GDM1 (cell line): Measurements from ENCODE around the gene HIPK4.
"Not testable (repeated sequence)": the region's sequence is repeated elsewhere in the genome, so short reads cannot be mapped to it uniquely, and the experiment has no call there.

Experiments
- DNase-seq: peaks from one replicate; lab custom pipeline; 2025; lab: John Stamatoyannopoulos, UW

HIPK4 gene

DNA sequence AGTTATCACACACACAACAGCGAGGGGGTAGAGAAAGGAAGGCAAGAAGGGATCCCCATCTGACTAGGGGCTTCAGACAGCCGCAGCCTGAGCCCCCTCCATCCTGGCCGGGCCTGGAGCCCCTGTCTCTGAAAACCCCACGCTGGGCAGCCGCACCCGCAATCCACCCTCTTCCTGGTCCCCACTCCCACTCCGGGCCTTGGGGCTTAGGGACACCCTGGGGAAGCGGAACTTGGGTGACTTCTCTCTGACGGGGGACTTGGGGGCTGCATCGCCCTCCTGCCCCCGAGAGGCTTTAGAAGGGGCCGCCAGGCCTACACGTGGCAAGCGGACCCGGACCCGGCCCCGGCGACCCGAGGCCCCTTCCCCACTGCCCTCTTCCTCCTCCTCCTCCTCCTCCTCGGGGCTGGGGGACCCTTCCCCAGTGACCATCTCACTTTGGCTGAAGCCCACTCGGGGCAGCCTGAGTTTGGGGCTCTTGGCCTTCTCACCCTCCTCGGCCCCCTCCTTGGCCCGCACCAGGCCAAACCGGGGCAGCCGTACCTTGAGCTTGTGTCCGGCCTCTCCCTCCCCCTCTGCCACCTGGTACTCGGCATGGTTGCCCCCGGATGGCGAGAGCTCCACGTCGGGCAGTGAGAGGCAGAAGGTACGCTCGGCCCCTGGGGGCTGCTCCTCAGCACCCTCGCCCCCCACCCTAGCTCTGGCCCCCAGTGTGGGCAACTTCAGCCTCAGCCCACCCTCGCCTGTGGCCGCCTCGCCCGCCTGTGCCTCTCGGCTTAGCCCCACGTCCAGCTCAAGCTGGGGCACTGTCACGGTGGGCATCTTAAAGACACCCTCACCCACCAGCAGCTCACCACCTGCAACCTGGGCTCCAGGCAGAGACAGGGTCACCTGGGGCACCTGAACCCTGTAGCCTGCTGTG lies 4.2 kb upstream of the HIPK4 start:
- DNase-seq = no peak

DNA sequence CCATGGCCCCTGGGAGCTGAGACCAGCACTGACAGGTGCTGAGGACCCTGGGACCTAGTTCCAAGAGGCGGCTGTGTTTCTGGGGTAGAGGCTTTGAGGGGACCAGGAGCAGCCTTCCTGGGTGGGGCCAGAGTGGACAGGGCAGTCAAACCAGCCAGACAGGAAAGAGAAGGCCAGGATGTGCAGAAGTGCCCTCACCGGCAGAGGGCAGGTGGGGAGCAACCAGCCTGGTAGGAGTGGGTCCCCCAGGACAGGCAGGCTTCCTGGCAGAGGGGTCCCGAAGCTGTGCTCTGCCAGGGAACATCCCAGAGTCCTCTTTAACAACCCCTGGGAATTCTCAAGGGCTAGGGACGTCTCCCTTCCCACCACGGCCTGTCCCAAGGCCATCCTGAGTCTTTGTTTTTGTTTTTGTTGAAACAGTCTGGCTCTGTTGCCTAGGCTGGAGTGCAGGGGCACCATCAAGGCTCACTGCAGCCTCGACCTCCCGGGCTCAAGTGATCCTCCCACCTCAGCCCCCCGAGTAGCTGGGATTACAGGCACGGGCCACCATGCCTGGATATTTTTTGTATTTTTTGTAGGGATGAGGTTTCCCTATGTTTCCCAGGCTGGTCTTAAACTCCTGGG lies 3.0 kb upstream of the HIPK4 start:
- DNase-seq = no peak

DNA sequence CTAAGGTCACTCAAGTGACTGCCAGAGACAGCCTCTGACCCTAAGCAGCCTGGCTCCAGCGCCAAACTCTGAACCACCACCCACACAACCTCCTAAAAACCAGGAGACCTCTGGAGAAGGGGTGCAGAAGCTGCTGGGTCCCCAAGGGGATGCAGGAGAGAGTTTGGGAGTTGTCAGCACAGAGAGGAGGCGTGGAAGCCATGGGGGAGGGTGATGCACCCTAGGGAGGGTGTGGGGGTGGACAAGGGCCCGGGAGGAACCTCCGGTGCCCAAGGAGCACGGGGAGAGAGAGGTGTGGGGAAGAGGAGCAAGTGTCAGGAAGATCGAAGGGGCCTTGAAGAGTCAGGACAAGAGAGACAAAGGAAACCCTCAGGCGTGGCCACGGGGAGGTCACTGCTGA lies 2.1 kb upstream of the HIPK4 start:
- no peak for DNase-seq

DNA sequence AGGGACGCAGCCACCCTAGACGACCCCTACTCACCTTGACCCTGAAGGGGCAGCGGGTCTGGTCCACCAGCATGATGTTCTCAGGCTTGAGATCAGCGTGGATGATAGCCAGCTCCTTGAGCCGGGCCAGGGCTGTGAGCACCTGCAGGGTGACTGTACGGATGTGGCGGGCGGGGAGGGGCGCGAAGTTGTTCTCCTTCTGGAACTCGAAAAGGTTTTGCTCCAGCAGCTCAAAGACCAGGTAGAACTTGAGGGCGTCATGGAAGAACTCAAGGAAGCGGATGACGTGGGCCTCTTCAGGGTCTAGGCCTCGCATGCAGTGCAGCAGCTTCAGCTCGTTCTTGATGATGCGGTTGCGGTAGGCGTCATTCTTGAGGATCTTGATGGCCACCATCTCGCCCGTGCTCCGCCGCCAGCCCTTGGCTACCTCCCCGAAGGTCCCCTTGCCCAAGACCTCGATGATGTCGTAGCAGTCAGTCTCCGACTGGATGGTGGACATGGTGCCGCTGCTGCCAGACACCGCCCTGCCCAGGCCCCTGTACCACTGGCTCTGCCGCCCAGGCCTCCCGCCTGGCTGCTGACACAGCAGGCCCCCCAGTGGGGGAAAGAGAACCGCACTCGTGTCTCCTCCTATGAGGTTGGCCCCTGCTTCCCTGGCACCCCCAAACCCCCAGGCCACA lies 437 bp downstream of the HIPK4 start:
- DNase-seq = no peak

DNA sequence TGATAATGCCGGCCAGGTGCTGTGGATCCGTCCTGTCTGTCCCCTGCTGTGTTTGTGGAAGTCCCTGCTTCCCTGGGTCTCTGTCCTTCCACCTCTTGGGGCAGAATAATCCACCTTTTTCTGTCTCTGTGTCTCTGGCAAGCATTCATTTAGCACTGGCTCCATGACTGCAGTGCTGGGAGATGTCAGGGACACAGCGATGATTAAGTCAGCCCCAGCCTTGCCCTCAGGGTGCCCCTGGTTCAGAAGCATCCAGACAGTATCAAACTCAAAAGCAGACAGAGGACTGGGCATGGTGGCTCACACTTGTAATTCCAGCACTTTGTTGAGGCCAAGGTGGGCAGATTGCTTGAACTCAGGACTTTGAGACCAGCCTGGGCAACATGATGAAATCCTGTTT lies 1.5 kb downstream of the HIPK4 start:
- no peak for DNase-seq

DNA sequence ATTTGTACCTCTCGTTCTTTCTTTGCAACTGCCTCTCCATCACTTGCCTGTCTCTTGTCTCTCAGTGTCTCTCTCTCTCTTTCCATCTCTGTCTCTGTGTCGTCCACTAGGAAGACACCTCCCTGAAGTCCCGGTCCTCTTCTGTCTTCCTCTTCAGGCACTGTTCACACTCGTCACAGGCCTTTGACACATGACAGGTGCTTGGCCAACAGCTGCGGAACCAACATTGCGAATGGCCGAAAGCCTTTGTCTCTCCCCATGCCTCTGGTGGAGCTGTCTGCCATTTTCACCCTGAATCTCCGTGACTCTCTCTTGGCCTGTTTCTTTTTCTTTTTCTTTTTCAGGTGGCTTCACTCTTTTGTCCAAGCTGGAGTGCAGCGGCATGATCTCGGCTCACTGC lies 2.8 kb downstream of the HIPK4 start:
- DNase-seq = no peak

DNA sequence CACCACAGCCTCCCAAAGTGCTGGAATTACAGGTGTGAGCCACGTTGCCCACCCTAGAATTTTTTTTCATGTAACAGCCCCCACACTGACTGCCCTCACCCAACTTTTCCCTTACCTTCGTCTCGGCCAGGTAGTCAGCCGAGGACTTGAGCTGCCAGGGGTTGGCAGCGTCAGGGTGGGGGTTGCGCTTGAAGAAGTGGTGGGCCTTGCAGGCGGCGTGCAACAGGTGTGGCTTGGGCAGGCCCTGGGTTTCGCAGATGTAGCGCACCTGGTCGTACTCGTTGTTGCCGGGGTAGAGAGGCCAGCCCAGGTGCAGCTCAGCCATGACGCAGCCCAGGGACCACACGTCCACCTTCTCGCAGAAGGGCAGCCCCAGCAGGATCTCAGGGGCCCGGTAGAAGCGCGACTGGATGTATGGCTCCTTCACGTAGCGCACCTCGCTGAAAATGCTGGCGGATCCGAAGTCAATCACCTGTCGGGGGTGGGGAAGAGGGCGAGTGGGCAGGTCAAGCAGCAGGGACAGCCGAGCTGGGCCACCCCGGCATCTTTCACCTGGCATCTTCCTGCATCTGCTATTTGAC lies 6.2 kb downstream of the HIPK4 start:
- no peak for DNase-seq

DNA sequence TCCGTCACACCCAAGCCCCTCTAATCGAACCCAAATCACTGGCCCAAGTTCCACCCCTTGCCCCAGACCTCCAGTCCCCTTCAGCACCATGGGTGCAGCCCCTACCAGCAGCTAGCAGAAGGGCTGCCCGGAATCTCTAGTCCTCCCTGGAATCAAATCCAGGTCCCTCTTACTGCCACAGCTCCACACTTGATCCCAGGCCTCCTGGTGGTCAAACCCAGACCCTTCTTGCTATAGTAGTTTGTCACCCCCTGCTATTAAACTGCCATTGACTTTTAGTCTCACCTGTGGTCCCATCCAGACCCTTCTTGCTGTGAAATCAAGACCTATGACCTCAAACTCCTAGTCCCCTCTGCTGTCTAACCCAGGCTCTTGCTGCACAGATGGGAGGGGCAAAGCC lies 8.7 kb downstream of the HIPK4 start:
- no peak for DNase-seq

DNA sequence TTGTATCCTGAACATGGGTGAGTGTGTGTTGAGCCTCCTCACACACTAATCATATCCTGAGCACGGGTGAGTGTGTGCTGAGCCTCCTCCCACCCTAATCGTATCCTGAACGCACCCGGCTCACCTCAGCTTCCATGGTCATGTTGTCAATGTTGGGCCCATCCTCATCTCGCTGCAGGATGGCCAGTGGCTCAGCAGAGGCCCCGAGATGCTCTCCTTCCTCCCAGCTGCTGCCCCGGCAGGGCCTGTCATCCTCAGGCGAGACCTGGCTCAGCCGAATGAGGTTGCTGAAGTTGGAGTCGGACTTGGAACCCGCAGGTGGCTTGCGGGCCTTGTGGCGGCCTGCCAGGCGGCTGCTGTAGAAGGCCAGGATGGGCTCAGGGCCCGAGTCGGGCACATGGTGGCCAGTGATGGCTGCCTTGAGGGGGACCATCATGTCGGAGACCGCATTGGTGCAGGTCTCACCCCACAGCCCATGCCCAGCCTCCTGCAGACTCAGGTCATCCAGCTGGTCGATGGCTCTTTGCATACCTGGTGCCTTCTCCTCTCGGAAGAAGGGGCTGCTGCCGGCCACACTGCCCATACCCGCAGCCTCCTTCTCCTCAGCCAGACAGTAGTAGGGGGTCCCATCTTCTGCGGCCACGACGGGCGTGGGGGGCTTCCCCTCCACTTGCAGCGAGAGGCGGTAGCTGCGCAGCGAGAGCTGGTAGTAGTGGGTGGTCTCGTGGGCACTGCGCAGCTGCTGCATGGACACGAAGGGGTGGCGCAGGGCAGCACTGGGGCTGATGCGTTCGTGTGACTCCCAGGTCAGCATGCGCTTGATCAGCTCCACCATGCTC lies 9.6 kb downstream of the HIPK4 start:
- no peak for DNase-seq

DNA sequence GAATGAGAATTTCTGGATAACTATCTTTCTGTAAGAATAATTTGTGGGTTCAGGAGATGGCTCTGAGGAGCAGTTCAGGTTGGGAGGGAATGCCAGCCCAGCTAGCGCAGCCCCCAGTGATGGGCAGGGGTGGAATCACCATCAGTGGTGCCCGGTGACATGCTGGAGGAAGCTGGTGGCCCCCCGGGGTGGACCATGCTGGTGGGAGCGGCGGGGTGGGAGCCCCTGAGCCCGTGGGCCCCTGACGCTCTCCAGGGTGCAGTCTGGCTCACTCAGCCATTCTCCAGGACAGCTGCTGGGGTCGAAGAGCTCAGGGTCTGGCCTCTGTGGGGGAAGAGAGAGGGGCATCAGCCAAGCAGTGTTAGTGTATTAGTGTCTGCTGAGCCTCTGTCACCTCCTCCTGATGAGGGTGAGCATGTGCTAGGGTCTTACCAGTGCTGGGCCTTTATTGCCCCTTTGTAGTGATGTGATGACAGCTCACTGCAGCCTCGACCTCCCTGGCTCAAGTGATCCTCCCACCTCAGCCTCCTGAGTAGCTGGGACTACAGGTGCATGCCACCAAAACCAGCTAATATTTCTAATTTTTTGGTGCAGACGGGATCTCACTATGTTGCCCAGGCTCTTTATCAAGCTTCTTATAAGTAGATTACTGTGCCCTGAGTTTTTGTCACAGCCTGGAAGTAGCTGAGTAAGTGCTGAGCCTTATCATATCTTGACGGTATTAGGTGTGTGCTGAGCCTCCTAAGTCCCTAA lies 10.4 kb downstream of the HIPK4 start:
- no peak for DNase-seq

DNA sequence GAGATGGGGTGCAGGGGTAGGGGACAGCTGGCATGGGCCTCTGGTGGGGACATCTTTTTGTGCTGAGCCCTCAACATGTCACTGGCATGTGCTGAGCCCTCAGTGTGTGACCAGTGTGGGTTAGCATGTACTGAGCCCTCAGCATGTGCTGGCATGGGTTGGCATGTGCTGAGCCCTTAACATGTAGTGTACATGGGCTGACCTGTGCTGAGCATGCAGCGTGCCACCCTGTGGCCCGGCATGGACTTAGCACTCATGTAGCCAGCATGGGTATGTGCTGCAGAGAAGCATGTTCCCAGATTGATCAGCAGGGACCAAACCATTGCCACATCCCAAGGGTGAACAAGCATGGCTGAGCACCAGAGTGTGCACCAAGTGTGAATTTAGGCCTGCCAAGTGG lies 11.5 kb downstream of the HIPK4 start:
- no peak for DNase-seq

DNA sequence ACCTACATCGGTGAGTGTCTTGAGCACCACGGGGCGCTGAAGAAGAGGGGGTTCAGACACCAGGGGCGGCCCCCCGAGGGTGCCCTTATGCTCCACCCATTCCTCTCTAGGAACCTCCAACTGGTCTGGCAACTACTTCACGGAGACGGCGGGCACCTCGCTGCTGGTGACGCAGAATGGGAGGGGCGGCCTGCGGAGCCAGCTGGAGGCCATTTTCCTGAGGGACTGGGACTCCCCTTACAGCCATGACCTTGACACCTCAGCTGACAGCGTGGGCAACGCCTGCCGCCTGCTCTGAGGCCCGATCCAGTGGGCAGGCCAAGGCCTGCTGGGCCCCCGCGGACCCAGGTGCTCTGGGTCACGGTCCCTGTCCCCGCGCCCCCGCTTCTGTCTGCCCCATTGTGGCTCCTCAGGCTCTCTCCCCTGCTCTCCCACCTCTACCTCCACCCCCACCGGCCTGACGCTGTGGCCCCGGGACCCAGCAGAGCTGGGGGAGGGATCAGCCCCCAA lies 12.1 kb downstream of the HIPK4 start:
- no peak for DNase-seq

DNA sequence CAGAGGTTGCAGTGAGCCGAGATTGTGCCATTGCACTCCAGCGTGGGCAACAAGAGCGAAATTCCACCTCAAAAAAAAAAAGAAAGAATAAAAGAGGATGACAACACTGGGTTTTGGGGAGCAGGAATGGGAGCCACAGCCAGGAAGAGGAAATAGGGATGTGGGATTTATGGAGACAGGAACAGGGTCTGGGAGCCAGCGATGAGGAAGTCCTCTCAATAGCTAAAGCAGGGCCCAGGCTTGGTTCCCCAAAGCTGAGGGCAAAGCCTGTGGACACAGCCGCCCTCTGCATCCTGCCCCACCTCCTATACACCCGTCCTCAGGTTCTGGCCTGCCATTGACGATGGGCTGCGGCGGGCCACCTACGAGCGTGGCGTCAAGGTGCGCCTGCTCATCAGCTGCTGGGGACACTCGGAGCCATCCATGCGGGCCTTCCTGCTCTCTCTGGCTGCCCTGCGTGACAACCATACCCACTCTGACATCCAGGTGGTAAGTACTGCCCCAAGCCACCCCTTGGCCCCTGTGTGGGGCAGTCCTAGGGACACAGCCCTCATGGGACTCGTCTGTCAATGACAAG lies 13.6 kb downstream of the HIPK4 start:
- no peak for DNase-seq

DNA sequence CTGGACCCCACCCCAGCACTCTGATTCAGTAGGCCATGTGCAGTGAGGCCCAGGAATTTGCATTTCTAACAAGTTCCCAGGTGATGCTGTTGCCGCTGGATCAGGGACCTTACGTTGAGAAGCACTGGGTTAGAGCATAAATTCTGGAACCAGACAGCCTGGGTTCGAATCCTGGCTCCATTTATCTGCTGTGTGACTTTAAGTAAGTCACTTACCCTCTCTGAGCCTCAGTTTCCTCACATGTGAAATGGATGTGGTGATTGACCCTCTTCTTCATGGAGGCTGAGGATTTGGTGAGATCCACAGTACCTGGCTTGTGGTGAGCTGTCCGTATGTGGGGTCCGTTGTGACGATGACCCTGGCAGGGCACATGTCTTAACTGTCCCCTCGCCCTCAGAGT lies 15.9 kb downstream of the HIPK4 start:
- no peak for DNase-seq

DNA sequence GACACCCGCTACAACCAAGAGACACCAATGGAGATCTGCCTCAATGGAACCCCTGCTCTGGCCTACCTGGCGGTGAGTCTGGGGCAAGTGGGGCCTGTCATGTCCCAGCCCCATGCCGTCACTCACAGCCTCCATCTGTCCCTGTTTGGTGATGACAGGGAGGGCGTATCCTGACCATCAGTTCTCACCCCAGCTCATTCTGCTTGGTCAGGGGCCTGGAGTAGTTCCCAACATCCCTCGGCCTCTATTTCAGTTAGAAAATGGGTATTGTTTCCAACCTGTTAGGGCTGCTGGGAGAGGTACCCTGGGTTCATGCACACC lies 18.2 kb downstream of the HIPK4 start:
- DNase-seq = no peak

DNA sequence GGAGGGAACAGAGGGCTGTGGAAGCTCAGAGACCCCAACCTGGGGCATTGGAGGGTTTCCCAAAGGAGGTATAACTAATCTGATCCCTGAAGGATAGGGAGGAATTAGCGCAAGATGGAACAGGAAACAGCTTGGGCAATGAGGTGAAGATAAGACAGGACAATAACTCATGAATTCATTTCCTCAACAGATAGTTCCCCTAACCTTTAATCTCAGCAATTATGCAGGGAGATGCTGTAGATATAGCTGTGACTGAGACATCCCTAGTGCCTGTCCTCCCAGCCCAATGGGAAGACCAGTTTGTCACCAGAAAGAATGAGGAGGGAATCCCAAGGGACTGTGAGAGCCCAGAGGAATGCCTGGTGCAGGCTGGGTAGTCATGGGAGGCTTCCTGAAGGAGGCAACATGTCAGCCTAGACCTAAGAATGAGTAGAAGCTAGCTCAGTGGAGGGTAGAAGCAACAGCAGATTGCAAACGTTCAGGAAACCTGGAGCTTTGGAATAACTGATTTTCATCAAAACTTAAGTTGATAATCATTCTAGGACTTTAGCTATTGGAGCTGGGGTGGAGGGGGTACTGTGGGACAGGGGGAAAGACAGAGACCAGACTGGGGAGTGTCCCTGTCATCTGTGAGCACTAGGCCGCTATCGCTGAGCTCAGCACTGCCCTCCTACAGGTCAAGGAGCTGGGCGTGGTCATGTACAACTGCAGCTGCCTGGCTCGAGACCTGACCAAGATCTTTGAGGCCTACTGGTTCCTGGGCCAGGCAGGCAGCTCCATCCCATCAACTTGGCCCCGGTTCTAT lies 18.8 kb downstream of the HIPK4 start:
- no peak for DNase-seq

DNA sequence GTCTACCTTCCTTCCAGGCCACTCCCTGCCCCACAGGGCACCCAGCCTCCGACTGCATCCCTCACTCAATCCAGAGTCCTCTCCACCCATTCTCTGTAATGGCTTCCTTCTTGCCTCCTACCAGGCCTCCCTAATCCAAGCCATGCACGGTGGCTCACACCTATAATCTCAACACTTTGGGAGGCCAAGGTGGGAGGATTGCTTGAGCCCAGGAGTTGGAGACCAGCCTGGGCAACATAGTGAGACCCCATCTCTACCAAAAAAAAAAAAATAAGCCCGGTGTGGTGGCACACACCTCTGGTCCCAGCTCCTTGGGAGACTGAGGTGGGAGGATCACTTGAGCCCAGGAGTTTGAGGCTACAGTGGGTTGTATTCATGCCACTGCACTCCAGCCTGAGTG lies 19.7 kb downstream of the HIPK4 start:
- DNase-seq = not testable (repeated sequence)

DNA sequence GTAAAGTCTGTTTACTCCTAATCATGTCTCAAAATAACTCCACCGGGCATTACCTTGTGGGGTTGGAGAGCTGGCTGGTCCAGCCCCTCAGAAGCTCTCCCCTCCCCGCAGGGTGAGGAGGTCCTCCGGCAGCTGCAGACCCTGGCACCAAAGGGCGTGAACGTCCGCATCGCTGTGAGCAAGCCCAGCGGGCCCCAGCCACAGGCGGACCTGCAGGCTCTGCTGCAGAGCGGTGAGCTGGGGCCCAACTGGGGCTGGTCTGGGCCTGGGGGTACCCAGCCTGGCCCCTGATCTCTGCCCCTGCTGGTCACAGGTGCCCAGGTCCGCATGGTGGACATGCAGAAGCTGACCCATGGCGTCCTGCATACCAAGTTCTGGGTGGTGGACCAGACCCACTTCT lies 20.2 kb downstream of the HIPK4 start:
- no peak for DNase-seq

DNA sequence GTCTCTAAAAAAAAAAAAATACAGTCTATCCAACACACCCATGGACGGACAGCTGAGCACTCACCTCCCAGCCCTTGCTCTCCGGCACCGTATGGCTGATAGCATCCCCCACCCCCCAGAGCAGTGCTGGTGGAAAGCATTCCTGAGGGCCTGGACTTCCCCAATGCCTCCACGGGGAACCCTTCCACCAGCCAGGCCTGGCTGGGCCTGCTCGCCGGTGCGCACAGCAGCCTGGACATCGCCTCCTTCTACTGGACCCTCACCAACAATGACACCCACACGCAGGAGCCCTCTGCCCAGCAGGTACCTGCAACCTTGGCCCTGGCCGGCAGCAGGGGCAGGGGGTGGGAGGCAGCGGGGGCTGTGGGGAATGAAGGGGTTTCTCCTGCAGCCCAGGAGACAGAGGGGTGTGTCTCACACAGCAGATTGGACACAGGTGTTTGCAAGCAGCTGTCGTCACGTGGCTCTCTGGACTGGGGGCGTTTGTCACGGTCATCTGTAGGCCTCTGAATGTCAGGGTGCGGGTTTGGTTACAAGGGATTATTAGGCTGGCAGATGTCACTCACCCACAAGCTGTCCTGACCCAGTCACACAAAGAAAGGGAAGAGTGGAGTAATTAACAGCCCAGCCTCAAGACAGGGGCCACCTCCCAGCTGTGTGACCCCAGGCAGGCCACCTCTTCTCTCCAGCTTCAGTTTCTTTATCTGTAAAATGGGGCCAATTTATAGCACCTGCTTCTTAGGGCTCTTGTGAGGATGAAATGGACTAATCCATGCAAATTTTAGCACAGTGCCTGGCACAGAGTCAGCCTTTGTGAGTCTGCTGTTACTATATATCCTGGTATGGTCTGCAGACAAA lies 22.2 kb downstream of the HIPK4 start:
- no peak for DNase-seq
